Hematopoietic multipotent progenitor cell treated with erythropoietin and hydrocortisone succinate and interleukin-3 and kit ligand, for 6 days (in vitro differentiated cells): Measurements from ENCODE around the gene PLEKHA5.
"Not testable (repeated sequence)": the region's sequence is repeated elsewhere in the genome, so short reads cannot be mapped to it uniquely, and the experiment has no call there.

Source experiments
- DNase-seq: peaks from one replicate; pipeline ENCODE4 v3.0.0-alpha.2; 2015

PLEKHA5 gene, protein sequence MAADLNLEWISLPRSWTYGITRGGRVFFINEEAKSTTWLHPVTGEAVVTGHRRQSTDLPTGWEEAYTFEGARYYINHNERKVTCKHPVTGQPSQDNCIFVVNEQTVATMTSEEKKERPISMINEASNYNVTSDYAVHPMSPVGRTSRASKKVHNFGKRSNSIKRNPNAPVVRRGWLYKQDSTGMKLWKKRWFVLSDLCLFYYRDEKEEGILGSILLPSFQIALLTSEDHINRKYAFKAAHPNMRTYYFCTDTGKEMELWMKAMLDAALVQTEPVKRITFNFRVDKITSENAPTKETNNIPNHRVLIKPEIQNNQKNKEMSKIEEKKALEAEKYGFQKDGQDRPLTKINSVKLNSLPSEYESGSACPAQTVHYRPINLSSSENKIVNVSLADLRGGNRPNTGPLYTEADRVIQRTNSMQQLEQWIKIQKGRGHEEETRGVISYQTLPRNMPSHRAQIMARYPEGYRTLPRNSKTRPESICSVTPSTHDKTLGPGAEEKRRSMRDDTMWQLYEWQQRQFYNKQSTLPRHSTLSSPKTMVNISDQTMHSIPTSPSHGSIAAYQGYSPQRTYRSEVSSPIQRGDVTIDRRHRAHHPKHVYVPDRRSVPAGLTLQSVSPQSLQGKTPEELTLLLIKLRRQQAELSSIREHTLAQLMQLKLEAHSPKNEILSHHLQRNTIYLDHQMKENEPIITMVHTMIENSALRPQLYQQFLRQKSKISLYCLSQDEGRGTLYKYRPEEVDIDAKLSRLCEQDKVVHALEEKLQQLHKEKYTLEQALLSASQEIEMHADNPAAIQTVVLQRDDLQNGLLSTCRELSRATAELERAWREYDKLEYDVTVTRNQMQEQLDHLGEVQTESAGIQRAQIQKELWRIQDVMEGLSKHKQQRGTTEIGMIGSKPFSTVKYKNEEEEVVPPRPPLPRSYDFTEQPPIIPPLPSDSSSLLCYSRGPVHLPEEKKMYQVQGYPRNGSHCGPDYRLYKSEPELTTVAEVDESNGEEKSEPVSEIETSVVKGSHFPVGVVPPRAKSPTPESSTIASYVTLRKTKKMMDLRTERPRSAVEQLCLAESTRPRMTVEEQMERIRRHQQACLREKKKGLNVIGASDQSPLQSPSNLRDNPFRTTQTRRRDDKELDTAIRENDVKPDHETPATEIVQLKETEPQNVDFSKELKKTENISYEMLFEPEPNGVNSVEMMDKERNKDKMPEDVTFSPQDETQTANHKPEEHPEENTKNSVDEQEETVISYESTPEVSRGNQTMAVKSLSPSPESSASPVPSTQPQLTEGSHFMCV

DNA sequence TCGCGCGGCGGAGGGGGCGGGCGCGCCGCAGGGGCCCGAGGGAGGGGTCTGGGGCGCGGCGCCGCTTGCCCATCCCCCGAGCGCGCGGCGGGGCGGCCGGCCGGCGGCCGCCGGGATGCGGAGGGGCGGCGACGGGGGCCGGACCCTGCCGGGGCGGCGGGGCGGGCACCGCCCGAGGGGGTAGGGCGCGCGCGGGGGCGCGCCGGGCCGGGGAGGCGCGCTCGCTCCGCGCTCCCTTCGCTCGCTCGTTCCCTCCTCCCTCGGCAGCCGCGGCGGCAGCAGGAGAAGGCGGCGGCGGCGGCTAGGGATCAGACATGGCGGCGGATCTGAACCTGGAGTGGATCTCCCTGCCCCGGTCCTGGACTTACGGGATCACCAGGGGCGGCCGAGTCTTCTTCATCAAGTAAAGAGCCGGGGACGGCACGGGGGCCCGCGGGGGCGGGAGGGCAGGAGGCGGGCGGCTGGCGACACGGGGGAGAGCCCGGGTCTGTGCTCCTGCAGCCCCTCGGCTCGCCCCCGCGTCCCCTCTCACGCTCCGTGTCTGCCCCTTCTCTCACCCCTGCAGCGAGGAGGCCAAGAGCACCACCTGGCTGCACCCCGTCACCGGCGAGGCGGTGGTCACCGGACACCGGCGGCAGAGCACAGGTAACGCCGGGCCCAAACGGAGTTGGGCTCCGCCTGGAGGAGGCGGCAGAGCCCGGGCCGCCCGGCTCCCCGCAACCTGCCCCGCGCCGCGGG, at the start of gene PLEKHA5:
Gene PLEKHA5, plus strand, starts transcription at position 248 of the 738 bp plus-strand sequence. Its CDS starts 67 bp downstream, at position 315.
- peak; percentile 81 for DNase-seq

DNA sequence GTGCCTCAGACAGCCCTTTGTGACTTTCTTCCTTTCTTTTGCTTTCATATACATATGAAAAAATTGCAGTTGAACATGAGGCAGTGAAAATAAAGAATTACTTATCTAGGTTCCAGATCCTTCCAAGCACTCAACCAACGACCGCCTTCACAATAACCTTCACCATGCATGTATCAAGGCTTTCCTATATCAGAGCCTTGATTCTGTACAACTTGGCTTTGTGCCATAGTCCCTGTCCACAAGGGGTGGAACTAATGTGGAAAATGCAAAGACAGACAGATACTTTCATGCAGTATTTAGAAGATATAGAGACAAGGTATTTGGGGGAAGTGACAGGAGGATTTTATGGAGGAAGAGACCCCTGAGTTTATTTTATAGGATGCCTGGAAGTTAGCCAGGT, 48.6 kb upstream of the PLEKHA5 start:
- no peak for DNase-seq

DNA sequence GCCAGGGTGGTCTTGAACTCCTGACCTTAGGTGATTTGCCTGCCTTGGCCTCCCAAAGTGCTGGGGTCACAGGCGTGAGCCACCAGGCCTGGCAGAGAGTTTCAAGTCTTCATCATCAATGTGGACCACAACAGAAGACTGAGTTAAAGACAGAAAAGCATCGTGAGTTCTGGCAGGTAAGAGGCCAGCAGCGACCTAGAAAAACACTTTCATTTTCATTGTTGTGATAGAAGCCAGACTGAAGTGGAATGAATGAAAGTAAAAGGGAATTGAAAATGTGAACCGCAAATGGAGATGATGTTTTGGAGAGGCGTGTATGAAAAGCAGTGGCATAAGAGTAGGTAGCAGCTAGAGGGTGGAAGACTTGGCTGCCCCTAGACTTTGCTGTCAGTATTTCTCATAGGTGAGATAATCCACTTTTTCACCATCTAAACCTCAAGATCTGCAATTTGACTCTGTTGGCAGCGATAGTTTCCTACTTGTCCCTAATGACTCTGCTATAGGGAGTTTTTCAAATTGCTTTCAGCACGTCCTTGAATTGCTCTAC, 47.1 kb upstream of the PLEKHA5 start:
- DNase-seq = no peak

DNA sequence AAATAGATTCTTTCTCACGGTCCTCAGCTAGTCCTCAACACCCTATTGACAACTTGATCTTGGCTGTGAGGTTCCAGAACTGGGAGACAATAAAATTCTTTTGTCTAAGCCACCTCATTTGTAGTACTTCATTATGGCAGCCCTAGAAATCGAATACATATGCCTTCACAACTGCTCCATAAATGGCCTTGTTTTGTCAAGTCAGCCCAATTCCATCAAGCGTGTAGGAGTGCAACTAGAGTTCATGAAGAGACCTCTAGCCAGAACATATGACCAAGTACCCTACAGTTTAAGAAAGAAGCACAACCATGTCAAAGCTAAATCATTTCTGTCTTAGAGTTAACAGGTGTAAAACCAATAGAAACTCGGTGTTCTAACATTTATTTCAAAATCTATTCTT, 45.0 kb upstream of the PLEKHA5 start:
- DNase-seq = no peak

DNA sequence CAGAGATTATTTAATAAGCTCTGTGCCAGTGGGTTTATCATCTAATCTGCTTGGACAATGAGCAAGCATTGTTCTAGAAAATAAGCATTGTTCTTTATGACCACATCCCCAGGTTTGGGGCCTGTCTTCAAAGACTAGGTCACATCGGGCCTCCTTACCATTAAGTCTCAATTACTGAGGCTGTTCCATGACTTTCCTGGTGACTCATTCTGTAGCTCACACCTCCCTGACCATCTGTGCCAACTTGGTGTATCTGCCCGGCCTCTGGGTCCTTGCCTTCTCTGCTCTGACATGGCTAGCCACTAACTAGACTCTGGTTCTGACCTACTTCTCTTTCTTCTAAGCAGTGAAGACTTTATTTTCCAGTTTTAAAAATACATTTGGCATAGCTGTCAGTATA, 44.4 kb upstream of the PLEKHA5 start:
- no peak for DNase-seq

DNA sequence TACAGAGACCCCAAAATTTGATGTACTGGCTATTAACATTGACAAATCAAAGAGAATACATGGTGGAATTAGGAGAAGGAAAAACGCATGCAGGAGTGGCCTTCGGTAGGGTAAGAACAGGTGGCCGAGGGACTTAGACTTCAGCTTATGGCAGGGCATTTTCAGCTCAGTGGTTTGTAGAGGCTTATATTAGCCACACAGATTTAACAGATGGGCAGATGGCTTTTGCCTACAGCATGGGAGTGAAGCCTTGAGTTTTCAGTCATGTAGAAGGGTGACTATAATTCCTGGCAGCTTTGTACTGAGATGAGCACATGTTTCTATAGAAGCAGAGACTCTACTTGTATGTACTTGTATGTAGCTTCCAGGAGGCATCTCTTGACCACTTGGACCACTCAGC, 40.9 kb upstream of the PLEKHA5 start:
- DNase-seq = no peak

DNA sequence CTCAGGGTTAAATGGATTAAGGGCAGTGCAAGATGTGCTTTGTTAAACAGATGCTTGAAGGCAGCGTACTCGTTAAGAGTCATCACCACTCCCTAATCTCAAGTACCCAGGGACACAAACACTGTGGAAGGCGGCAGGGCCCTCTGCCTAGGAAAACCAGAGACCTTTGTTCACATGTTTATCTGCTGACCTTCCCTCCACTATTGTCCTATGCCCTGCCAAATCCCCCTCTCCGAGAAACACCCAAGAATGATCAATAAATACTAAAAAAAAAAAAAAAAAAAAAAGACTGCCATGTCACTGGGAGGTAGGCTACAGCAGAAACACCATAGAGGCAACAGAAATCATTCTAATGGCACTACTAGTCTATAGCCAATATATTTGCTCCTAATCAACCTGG, 37.1 kb upstream of the PLEKHA5 start:
- not testable (repeated sequence) for DNase-seq

DNA sequence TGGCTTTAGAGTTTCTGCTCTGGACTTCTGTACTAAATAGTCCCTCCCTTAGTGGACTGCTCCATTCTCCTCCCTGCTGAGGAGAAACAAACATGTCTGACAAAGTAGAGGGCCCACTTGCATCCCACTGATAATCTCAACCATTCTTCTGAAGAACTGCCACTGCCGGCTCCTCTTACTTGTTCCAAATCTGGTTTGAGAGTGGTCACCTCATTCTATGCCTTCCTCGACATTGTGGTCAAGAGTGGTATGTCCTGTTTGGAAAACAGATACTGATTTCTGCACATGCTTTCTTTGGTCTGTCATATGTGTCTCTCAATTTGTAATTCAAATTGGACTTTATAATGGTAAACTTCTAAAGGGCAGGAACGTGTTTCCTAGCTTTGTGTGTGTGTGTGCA, 36.3 kb upstream of the PLEKHA5 start:
- DNase-seq = no peak

DNA sequence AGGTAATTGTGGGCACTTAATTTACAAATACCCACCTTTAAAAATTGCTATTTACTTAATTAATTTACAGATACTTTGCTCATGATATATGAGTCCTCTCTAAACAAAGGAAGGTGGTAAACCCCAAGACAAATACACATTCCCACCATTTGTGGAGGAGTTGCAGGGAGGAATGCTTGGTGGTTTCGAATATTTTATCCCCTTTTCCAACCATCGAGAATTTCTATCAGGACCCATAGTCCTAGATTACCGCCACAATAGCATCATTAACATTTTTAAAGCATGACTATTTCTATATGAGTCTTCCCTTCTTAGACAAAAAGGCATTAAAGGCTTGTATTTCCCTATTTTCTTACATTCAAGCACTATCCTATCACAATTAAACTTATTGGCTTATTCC, 34.2 kb upstream of the PLEKHA5 start:
- DNase-seq = no peak

DNA sequence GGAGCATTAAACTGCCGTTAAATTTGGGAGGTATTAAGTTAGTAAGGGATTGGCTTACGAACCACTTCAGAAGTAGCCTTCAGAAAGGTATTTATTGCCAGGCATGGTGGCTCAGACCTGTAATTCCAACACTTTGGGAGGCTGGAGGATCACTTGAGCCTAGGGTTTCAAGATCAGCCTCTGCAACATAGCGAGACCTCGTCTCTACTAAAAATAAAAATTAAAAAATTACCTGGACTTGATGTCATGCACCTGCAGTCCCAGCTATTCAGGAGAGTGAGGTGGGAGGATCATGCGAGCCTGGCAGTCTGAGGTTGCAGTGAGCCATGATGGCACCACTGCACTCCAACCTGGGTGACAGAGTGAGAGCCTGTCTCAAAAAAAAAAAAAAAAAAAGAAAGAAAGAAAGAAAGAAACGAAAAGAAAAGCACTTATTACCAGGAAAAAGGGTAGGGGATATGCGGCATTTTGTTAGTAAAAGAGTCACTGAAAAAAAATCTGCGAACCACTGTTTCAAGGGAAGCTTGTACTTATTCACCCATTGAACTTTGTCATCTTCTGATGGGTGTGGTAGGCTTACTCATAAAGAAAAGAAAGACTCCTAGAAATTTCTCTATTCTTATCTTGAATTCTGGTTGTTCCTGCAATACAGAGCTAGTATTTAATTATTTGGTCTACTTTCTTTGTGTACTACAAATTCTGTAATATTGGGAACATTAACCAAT, 33.6 kb upstream of the PLEKHA5 start:
- no peak for DNase-seq

DNA sequence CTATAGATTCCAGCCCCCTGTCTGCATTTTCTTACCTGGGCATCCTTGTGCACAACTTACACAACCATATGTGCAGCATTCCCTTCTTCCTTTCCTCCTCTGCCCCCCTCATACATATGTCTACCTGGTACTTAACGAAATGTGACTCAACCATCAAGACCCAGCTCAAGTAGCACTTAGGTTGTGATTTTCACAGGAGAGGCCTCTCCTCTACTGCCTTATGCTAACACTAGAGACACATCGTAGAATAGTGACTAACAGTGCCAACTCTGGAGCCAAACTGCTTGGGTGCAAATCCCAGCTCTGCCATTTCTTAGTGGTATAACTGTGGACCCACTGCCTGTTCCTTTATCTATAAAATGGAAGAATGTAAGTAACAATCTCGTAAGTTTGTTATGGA, 24.1 kb upstream of the PLEKHA5 start:
- no peak for DNase-seq

DNA sequence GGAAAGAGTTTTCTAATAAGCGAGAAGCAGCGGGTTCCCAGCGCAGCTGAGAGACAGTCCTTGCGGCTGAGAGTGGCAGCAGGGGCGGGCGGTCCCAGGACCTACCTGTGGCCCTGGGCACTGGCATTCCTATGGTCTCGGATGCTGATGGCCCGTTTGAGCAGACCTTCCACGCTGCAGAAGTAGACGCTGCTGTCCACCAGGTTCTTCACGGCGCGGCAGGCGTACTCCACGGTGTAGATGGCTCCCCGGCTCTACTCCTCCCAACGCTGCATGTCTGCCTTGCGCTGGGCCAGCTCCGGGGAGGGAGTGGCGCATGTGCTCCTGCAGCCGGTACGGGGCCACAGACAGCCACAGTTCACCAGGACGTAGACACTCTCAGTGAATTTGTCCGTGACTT, 21.8 kb upstream of the PLEKHA5 start:
- DNase-seq = no peak

DNA sequence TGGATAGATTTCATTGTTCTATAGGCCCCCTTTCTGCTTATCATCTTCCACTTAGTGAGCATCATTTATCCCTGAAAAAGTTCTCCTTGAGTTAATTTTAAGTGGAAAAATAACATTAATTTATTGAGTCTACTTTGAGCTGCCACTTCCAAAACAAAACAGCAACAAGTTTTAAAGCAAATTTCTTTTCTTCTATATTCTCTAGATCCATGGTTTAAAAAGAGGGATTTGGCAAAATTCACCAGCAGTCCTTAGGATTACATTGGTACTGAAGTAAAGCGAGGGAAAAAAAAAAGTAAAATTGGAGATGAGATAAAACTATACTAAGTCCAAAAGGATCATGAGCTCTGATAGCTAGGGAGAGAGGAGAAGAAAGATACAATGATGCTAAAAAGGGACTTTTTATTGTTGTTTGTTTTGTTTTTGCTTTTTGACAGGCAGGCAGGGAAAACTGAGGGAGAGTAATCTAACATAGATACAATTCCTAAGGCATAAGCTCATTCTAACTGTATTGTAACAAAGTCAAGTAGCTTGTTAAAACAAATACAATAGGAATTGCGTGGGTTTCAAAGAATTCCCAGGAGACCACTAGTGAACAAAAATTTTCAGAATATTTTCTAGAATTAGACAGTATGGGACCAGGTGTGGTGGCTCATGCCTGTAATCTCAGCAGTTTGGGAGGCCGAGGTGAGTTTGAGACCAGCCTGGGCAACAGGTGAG, 19.2 kb upstream of the PLEKHA5 start:
- DNase-seq = no peak

DNA sequence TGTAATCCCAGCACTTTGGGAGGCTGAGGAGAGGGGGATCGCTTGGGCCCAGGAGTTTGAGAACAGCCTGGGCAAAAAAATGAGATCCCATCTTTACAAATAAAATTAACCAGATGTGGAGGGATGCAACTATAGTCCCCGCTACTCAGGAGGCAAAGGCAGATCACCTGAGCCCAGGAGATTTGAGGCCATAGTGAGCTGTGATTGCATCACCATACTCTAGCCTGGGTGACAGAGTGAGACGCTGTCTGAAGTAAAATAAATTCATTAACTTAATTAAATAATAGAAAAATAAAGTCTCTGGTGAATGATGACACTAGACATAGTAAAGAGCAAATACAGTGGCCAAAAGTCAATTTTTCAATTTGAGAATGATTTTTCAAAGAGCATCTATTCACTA, 16.1 kb upstream of the PLEKHA5 start:
- no peak for DNase-seq

DNA sequence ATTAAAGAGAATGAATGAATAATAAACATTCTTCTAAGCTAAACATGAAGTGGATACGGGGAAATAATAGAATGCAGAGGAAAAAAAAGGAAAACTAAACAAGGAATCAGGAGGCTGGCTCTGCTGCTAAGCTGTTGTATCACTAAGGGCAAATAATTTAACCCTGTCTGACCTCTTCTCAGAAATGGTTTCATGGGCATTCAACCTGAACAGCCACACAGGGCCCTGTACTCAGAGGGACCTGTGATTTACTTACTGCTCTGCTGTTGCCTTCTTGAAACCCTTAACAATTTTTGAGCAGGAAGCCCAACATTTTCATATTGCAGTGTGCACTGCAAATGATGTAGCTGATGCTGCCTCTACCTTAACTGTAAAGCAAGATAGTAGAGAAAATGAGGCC, 14.2 kb upstream of the PLEKHA5 start:
- DNase-seq = no peak

DNA sequence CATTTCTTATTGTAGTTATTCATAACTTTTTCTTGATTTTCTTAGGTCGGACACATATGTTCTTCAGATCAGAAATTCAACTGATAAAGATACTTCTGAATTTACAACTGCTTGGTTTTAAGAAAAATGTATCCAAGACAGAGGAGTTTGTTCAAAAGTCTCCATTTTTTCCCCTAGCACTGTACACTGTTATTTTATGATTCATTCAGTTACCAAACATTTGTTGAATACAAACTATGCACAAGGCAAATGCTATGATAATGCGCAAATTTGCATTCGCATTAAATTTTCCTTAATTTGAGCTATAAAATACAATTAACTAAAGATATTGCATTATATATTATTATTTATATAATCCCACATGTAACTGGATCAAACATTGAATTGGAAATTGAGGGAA, 10.1 kb upstream of the PLEKHA5 start:
- no peak for DNase-seq

DNA sequence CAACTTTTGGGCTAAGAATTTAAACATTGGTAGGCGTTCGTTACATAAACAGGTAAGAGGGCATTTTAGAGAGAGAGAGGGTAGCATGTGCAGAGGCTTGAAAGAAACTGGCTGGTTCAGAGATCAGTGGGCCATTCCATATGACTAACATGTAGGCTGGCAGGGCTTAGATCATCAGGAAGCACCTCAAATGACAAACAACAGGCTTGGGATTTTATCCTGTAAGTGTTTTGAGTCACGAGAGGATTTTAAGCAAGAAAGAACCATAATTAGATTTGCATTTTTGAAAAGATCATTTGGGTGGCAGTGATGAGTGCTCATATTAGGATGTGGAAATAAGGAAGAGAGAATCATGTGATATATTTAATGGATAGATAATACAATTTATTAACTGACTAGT, 8.7 kb upstream of the PLEKHA5 start:
- DNase-seq = no peak

DNA sequence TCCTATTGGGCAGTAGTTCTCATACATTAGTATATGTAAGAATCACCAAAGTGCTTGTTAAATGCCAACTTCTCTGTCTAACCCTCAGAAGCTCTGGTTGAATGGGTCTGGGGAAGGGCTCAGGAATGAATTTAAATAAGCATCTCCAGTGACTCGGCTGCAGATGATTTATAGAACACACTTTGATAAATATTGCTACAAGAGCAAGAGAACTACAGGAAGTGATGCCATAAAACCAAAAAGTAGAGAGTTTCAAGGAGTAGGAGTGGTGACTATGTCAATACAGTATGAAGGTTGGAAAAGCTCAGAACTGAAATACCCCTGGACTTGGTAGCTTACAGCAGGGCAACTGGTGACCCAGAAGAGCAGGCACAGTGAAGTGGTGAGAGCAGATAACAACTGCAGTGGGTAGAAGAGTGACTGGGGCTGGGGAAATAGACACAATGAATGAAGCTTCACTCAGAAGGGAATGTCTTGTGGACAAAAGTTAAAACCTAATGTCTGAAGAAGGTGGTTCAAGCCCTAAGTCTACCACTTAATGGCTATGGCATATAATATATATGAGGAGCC, 8.0 kb upstream of the PLEKHA5 start:
- DNase-seq = no peak

DNA sequence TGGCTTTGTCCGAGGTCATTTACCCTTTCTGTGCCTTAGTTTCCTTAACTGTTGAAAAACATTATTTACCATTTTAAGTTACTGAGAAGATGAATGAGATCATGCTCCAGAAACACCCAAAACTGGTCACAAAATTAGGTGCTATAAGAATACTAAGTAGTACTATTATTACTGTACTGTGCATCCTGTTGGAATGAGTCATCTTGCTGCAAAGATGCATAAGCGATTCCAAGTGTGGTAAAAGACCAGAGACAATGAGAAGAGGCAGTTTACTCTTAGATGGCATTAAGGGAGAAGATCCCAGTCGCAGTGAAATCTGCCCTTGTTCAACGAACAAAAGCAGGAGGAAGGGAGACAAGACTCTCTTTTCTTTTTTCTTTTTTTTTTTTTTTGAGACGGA, 4.2 kb upstream of the PLEKHA5 start:
- DNase-seq = no peak

DNA sequence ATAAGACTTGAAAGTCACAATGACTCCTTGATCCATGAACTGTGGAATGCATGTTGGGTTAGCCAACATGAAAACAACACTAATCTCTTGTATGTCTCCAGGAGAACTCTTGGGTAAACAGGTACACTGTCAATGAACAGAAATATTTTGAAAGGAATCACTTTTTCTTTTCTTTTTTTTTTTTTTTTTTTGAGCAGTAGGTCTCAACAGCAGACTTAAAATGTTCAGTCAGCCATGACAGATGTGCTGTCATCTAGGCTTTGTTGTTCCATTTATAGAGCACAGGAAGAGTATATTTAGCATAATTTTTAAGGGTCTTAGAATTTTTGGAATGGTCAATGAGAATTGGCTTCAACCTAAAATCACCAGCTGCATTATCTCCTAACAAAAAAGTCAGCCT, 2.3 kb upstream of the PLEKHA5 start:
- no peak for DNase-seq

DNA sequence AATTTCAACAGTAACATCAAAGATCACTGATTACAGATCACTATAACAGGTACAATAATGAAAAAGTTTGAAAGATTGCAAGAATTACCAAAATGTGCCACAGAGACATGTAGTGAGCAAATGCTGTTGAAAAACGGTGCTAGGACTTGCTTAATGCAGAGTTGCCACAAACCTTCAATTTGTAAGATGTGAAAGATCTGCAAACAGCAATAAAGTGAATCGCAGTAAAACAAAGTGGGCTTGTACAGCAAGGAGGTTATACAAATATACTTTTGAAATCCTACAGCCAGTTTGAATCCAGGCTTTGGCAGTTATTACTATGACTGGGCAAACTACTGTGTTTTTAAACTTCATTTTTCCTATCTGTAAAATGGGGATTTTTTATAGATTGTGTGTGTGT, 1.0 kb upstream of the PLEKHA5 start:
- DNase-seq = no peak
